HepG2 (cell line): ENCODE measurements around the gene PTPRM. TPM values are rescaled to one million over a fixed set of nuclear protein-coding genes. Genes with fewer than 3 reads are reported as not detected.

Experiments
- ATAC-seq: fragments of 200-7000 bp; cut with Tn5 transposase; 3 replicates; pipeline ENCODE4 v1.9.1; 2020; ENCODE audit warnings: mild to moderate bottlenecking, moderate library complexity
- BruUV-seq: library from RNA; stranded (reverse); fragments of 400-500 nt; replicated peaks from 2 replicates; lab custom pipeline; 2021; lab: Mats Ljungman, UMichigan
- CTCF ChIA-PET: fragments of 300-600 bp; formaldehyde crosslinking; extraction: SDS; loops from one replicate; lab custom pipeline; 2021; ENCODE audit warnings: low total read pairs, inconsistent platforms, low intra/inter-chr PET ratio; lab: Yijun Ruan, JAX
- POLR2A ChIA-PET: fragments of 350-600 bp; sonication (Branson Sonifier 250); formaldehyde crosslinking; loops from one replicate; lab custom pipeline; 2020; ENCODE audit warnings: antibody characterized with exemption, inconsistent platforms; lab: Yijun Ruan, JAX
- DNase-seq: peaks from one replicate; pipeline ENCODE4 v3.0.0-alpha.2; 2015; ENCODE audit warnings: low spot score
- FAIRE-seq: peaks from 3 replicates; lab custom pipeline; 2011; peaks lifted over from hg19 to GRCh38; lab: Jason Lieb, UNC
- H2AFZ ChIP-seq: one replicate; pipeline ENCODE4 v1.6.1; 2011; ENCODE audit warnings: low read length, inconsistent platforms
- H3K27ac ChIP-seq: fragments of 300-600 bp; 3 replicates; pipeline ENCODE4 v1.8.0; 2011; ENCODE audit warnings: mixed run types, mild to moderate bottlenecking, mixed read lengths, low read length, inconsistent platforms; ENCODE audit not compliant: insufficient read depth; ENCODE audit errors: extremely low read length
- H3K27me3 ChIP-seq, 2 experiments: fragments of 200-600 bp in 1 of 2; 2 replicates in 1 of 2; 3 replicates in 1 of 2; pipeline versions ENCODE4 v1.6.0 to v1.8.0; 2011; ENCODE audit warnings: low read length in 2 of 2, mild to moderate bottlenecking in 2 of 2, moderate library complexity in 2 of 2, inconsistent platforms in 1 of 2; ENCODE audit not compliant: insufficient read depth in 2 of 2, control insufficient read depth in 1 of 2
- H3K36me3 ChIP-seq, 2 experiments: fragments of 200-600 bp in 1 of 2; replicated peaks in 1 of 2; 2 replicates in 1 of 2; 3 replicates in 1 of 2; pipeline versions ENCODE4 v1.5.1 to v1.8.0; 2011; ENCODE audit warnings: low read length in 2 of 2, inconsistent platforms in 1 of 2; ENCODE audit not compliant: insufficient read depth in 2 of 2, control insufficient read depth in 1 of 2
- H3K4me1 ChIP-seq: 2 replicates; pipeline ENCODE4 v1.5.1; 2012; ENCODE audit warnings: low read length, inconsistent platforms; ENCODE audit not compliant: insufficient read depth
- H3K4me2 ChIP-seq: 2 replicates; pipeline ENCODE4 v1.6.0; 2011; ENCODE audit warnings: low read depth, low read length, inconsistent platforms
- H3K4me3 ChIP-seq, 3 experiments: fragments of 200-600 bp in 1 of 3; sonication (generic), shearing (Covaris generic) in 1 of 3; replicated peaks in 1 of 3; 2 replicates each; pipeline ENCODE4 v1.5.1; 2011 to 2016; ENCODE audit warnings: low read length in 3 of 3, inconsistent platforms in 2 of 3, low read depth in 2 of 3, mild to moderate bottlenecking in 2 of 3, control low read depth in 1 of 3, mixed read lengths in 1 of 3; ENCODE audit not compliant: insufficient read depth in 1 of 3
- H3K79me2 ChIP-seq: one replicate; pipeline ENCODE4 v1.6.1; 2011; ENCODE audit warnings: low read length, inconsistent platforms; ENCODE audit not compliant: insufficient read depth
- H3K9ac ChIP-seq: 2 replicates; pipeline ENCODE4 v1.6.0; 2011; ENCODE audit warnings: mild to moderate bottlenecking, low read depth, low read length, inconsistent platforms; ENCODE audit not compliant: insufficient read depth
- H3K9me3 ChIP-seq: 2 replicates; pipeline ENCODE4 v1.5.1; 2012; ENCODE audit warnings: mild to moderate bottlenecking, low read length
- H4K20me1 ChIP-seq: 2 replicates; pipeline ENCODE4 v1.6.0; 2011; ENCODE audit warnings: inconsistent platforms, mild to moderate bottlenecking, low read length, moderate library complexity; ENCODE audit not compliant: insufficient read depth
- CREM ChIP-seq, 2 experiments: sonication (generic) in 1 of 2; formaldehyde crosslinking in 1 of 2; IDR thresholded peaks; 2 replicates each; pipeline versions ENCODE4 v1.4.0 to v1.6.1; 2016 to 2020; ENCODE audit warnings: antibody characterized with exemption in 1 of 2, mild to moderate bottlenecking in 1 of 2, missing genetic modification reagents in 1 of 2
- KMT2A ChIP-seq: sonication (generic); formaldehyde crosslinking; IDR thresholded peaks from 2 replicates; pipeline ENCODE4 v1.4.0; 2020; ENCODE audit warnings: missing genetic modification reagents
- MLX ChIP-seq: IDR thresholded peaks from 2 replicates; pipeline ENCODE4 v1.6.1; 2016
- PCBP1 ChIP-seq: fragments of 200-400 bp; formaldehyde crosslinking; IDR thresholded peaks from 2 replicates; pipeline ENCODE4 v1.6.1; 2017; ENCODE audit warnings: mild to moderate bottlenecking, low read depth, low read length, borderline replicate concordance
- RFX5 ChIP-seq: IDR thresholded peaks from 2 replicates; pipeline ENCODE4 v1.6.1; 2011; ENCODE audit warnings: low read depth, low read length, improper control_type of control experiment
- YY1 ChIP-seq: IDR thresholded peaks from 2 replicates; pipeline ENCODE4 v1.6.1; 2011; ENCODE audit warnings: low read length, low read depth, moderate library complexity, mild to moderate bottlenecking; ENCODE audit not compliant: insufficient read depth, insufficient replicate concordance
- ZNF101 ChIP-seq: sonication (generic); formaldehyde crosslinking; IDR thresholded peaks from 2 replicates; pipeline ENCODE4 v1.4.0; 2020; ENCODE audit warnings: mild to moderate bottlenecking, low read depth, missing genetic modification reagents, borderline replicate concordance
- ZNF12 ChIP-seq: sonication (generic); formaldehyde crosslinking; IDR thresholded peaks from 2 replicates; pipeline ENCODE4 v1.5.0; 2020; ENCODE audit warnings: missing genetic modification reagents
- ZNF18 ChIP-seq: sonication (generic); formaldehyde crosslinking; IDR thresholded peaks from 2 replicates; pipeline ENCODE4 v1.8.0; 2022; ENCODE audit warnings: mild to moderate bottlenecking, missing genetic modification reagents; ENCODE audit not compliant: insufficient replicate concordance
- ZSCAN31 ChIP-seq: sonication (generic); formaldehyde crosslinking; IDR thresholded peaks from 2 replicates; pipeline ENCODE4 v1.5.0; 2020; ENCODE audit warnings: low read depth, mild to moderate bottlenecking, missing genetic modification reagents
- WGBS: methylation state at CpG from one replicate; pipeline ENCODE4 v1.1.6; 2017; ENCODE audit warnings: low lambda C conversion rate; 5-methylcytosine and 5-hydroxymethylcytosine counted together
- in situ Hi-C: cut with HindIII; loops from 2 replicates; pipeline ENCODE4 v1.10.0; 2017; ENCODE audit warnings: low pct_unique_long_range_greater_than_20kb; ENCODE audit not compliant: extremely low pct_ligation_motif_present
- intact Hi-C: fragments of 100-400 bp; cut with micrococcal nuclease; formaldehyde crosslinking; loops from one replicate; pipeline ENCODE4 v1.10.0; 2022; ENCODE audit not compliant: unreplicated experiment
- polyA plus RNA-seq, 8 experiments: library from polyadenylated mRNA; depleted of rRNA in 3 of 8; stranded (reverse) in 7 of 8; unstranded in 1 of 8; fragments of >200 nt; fragmentation: Illumina TruSeq in 4 of 8; extraction: Trizol in 4 of 8; gene quantifications; 2 replicates each; pipeline versions ENCODE4 v1.2.1 to v1.2.3, GENCODE V29; 2011 to 2016; ENCODE audit warnings: low read depth in 4 of 8, missing spikeins in 1 of 8, mixed read lengths in 1 of 8; ENCODE audit not compliant: insufficient read depth in 1 of 8
- total RNA-seq, 5 experiments: library from RNA; depleted of rRNA; stranded (reverse); fragments of >200 nt; fragmentation: Illumina TruSeq; extraction: Trizol; gene quantifications; 2 replicates each; pipeline ENCODE4 v1.2.3, GENCODE V29; 2016; ENCODE audit warnings: low read depth in 1 of 5
- TF ChIP-seq, protein P1 (sequence below): sonication (generic); formaldehyde crosslinking; conservative IDR thresholded peaks from 2 replicates; pipeline ENCODE4 v1.4.0; 2020; ENCODE audit warnings: missing genetic modification reagents

The PTPRM gene
- total and polyA plus RNA-seq, 2 of the 13 experiments (the other 11 are each of a cell fraction or from before 2014, with no cell fraction given): 12.6 to 108 TPM

DNA sequence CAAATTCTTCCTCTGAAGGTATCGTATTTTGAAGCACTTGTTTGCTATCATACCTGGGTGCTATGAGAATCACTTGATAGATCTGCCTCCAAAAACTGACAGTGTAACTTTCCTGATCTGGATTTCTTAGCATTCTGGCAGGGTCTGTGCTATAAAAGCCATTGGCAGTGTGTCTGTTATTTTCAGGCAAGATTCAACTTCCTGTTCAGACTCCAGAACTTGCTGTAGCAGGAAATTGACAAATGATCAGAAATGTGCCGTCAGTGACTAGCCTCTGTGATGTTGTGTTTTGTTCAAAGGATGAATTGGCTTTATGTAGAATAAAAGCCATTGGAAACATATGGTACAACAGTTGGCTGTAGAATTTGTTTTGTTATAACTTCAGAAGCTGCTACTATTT lies 273.3 kb downstream of the PTPRM start:
- Histone ChIP-seq H3K4me3 (no peak overlapping the region), H3K27me3 (no peaks in the 10 kb centered on the region), H3K4me2 (no peak overlapping the region), H2AFZ (no peak overlapping the region), H3K79me2 (no peaks in the 10 kb centered on the region), H4K20me1 (no peaks in the 10 kb centered on the region), H3K27ac (no peak overlapping the region), H3K9ac (no peak overlapping the region), H3K9me3 (peaks cover 12% of the 10 kb centered on the region), H3K4me1 (no peaks in the 10 kb centered on the region), H3K36me3 (peaks cover 1 to 3% of the 10 kb centered on the region in 2 experiments; a peak in 2 of 5 replicates)
- ChIA-PET CTCF (no interaction called here), POLR2A (no interaction called here)
- intact Hi-C loops (no loop called here), in situ Hi-C loops (no loop called here)
- 47% methylated on average over 2 of the region's 2 CpGs for WGBS
- FAIRE-seq (no peak), ATAC-seq (no peak), DNase-seq (no peak)
- no TSS peak for BruUV-seq
- TF ChIP-seq MLX (no peak), ZNF12 (CRISPR knock-in tag) (no peak), CREM (IDR thresholded peaks at IDR 0.05) (no peak), CREM (CRISPR knock-in tag; IDR thresholded peaks at IDR 0.05) (no peak), ZNF101 (no peak), ZSCAN31 (CRISPR knock-in tag) (no peak), PCBP1 (no peak), RFX5 (no peak), YY1 (no peak), ZNF18 (no peak), KMT2A (no peak)
- TF ChIP-seq, protein P1, sequence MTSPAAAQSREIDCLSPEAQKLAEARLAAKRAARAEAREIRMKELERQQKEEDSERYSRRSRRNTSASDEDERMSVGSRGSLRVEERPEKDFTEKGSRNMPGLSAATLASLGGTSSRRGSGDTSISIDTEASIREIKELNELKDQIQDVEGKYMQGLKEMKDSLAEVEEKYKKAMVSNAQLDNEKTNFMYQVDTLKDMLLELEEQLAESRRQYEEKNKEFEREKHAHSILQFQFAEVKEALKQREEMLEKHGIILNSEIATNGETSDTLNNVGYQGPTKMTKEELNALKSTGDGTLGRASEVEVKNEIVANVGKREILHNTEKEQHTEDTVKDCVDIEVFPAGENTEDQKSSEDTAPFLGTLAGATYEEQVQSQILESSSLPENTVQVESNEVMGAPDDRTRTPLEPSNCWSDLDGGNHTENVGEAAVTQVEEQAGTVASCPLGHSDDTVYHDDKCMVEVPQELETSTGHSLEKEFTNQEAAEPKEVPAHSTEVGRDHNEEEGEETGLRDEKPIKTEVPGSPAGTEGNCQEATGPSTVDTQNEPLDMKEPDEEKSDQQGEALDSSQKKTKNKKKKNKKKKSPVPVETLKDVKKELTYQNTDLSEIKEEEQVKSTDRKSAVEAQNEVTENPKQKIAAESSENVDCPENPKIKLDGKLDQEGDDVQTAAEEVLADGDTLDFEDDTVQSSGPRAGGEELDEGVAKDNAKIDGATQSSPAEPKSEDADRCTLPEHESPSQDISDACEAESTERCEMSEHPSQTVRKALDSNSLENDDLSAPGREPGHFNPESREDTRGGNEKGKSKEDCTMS (CRISPR knock-in tag): no peak
